Activated gamma-delta T cell treated with anti-CD3 and anti-CD28 coated beads, Interleukin-2, amount 50 U/mL, for 16 hours (primary cell): Measurements from ENCODE around the gene BAHCC1.

Experiments
- DNase-seq: peaks from one replicate; pipeline ENCODE4 v3.0.0-alpha.2; 2020; ENCODE audit warnings: low read depth

Gene BAHCC1

GRCh38 chr17:81398176-81398831 lies 3.0 kb downstream of the BAHCC1 start:
- no peak for DNase-seq

GRCh38 chr17:81398832-81399411 lies 3.7 kb downstream of the BAHCC1 start:
- DNase-seq: no peak

- DNase-seq: no peak
Observed at GRCh38 chr17:81399481-81400153, 4.4 kb downstream of the BAHCC1 start.

GRCh38 chr17:81400154-81400977 lies 5.1 kb downstream of the BAHCC1 start:
- DNase-seq: no peak

GRCh38 chr17:81400996-81401722 lies 5.9 kb downstream of the BAHCC1 start:
- no peak for DNase-seq

- no peak for DNase-seq
Observed at GRCh38 chr17:81401723-81402529, 6.7 kb downstream of the BAHCC1 start.

- DNase-seq: no peak
Observed at GRCh38 chr17:81402530-81402941, 7.3 kb downstream of the BAHCC1 start.

GRCh38 chr17:81402981-81403467 lies 7.8 kb downstream of the BAHCC1 start:
- DNase-seq: no peak

GRCh38 chr17:81403671-81404534 lies 8.6 kb downstream of the BAHCC1 start:
- no peak for DNase-seq

GRCh38 chr17:81404558-81405165 lies 9.4 kb downstream of the BAHCC1 start:
- DNase-seq: no peak

- DNase-seq: no peak
Observed at GRCh38 chr17:81405411-81405872, 10.2 kb downstream of the BAHCC1 start.

- DNase-seq: no peak
Observed at GRCh38 chr17:81406117-81406953, 11.1 kb downstream of the BAHCC1 start.

GRCh38 chr17:81408049-81408448 lies 12.8 kb downstream of the BAHCC1 start:
- DNase-seq: no peak

GRCh38 chr17:81409190-81409935 lies 14.1 kb downstream of the BAHCC1 start:
- no peak for DNase-seq

- no peak for DNase-seq
Observed at GRCh38 chr17:81410852-81411251, 15.6 kb downstream of the BAHCC1 start.

- no peak for DNase-seq
Observed at GRCh38 chr17:81411305-81411704, 16.0 kb downstream of the BAHCC1 start.

- peak; percentile 56 for DNase-seq
Observed at GRCh38 chr17:81412490-81413093, 17.3 kb downstream of the BAHCC1 start.
